SW480 (cell line): Measurements from ENCODE around the gene COPZ1.

ENCODE experiments used
- DNase-seq: peaks from one replicate; pipeline ENCODE4 v3.0.0-alpha.2; 2016; ENCODE audit warnings: low spot score

COPZ1 gene

GRCh38 chr12:54379398-54380201, 54.7 kb downstream of the COPZ1 start:
- DNase-seq, result peak; percentile 89

- DNase-seq, result no peak
These were observed 56.2 kb downstream of the COPZ1 start for GRCh38 chr12:54381136-54381535.

- peak; percentile 42 for DNase-seq
These were observed 58.2 kb downstream of the COPZ1 start for GRCh38 chr12:54383041-54383609.

- no peak for DNase-seq
These were observed 59.7 kb downstream of the COPZ1 start, which contains the start of gene ZNF385A for GRCh38 chr12:54384591-54385041. Gene ZNF385A (minus strand): TSS chr12:54384733. CDS start chr12:54384514, 219 bp downstream.

GRCh38 chr12:54385251-54385914, 60.5 kb downstream of the COPZ1 start:
- DNase-seq, result no peak

- DNase-seq, result no peak
These were observed 61.6 kb downstream of the COPZ1 start for GRCh38 chr12:54386403-54387113.

GRCh38 chr12:54387114-54387467, 62.2 kb downstream of the COPZ1 start:
- DNase-seq, result no peak

- DNase-seq, result peak; percentile 88
These were observed 63.6 kb downstream of the COPZ1 start for GRCh38 chr12:54388237-54389133.

GRCh38 chr12:54389134-54389508, 64.2 kb downstream of the COPZ1 start:
- DNase-seq, result no peak

- no peak for DNase-seq
These were observed 64.8 kb downstream of the COPZ1 start for GRCh38 chr12:54389607-54390175.

- DNase-seq, result no peak
These were observed 65.3 kb downstream of the COPZ1 start for GRCh38 chr12:54390176-54390667.

GRCh38 chr12:54390668-54391551, 66.0 kb downstream of the COPZ1 start:
- DNase-seq, result no peak

GRCh38 chr12:54392485-54393206, 67.7 kb downstream of the COPZ1 start:
- DNase-seq, result no peak

- DNase-seq, result no peak
These were observed 68.3 kb downstream of the COPZ1 start for GRCh38 chr12:54393207-54393609.

GRCh38 chr12:54393743-54394142, 68.8 kb downstream of the COPZ1 start:
- DNase-seq, result no peak

GRCh38 chr12:54394281-54394719, 69.4 kb downstream of the COPZ1 start:
- DNase-seq, result peak; percentile 51

GRCh38 chr12:54394986-54395385, 70.1 kb downstream of the COPZ1 start:
- no peak for DNase-seq

GRCh38 chr12:54395545-54395944, 70.6 kb downstream of the COPZ1 start:
- DNase-seq, result no peak

- DNase-seq, result no peak
These were observed 72.2 kb downstream of the COPZ1 start for GRCh38 chr12:54397157-54397556.
